HCT116 (cell line): ENCODE results near the gene OR51B5.

ENCODE experiments used
- CTCF ChIP-seq, 3 experiments: fragments of 200-600 bp in 1 of 3; sonication (generic) in 1 of 3; IDR thresholded peaks in 2 of 3; conservative IDR thresholded peaks in 1 of 3; 2 replicates each; pipeline ENCODE4 v1.5.1; 2012 to 2017; ENCODE audit warnings: low read depth in 2 of 3, low read length in 2 of 3, antibody characterized with exemption in 1 of 3, borderline replicate concordance in 1 of 3, control low read depth in 1 of 3, mild to moderate bottlenecking in 1 of 3, mixed read lengths in 1 of 3, mixed run types in 1 of 3, moderate library complexity in 1 of 3; ENCODE audit not compliant: insufficient read depth in 1 of 3
- EGR1 ChIP-seq: IDR thresholded peaks from 2 replicates; pipeline ENCODE4 v1.6.1; 2012; ENCODE audit warnings: low read depth
- EZH2 ChIP-seq: fragments of 200-600 bp; sonication (generic); IDR thresholded peaks from 2 replicates; pipeline ENCODE4 v1.6.1; 2017; ENCODE audit warnings: antibody characterized with exemption, mixed run types
- EZH2phosphoT487 ChIP-seq: fragments of 200-600 bp; IDR thresholded peaks from 2 replicates; pipeline ENCODE4 v1.6.1; 2018; ENCODE audit warnings: antibody characterized with exemption, borderline replicate concordance
- POLR2A ChIP-seq: IDR thresholded peaks from 2 replicates; pipeline ENCODE4 v1.7.0; 2011; ENCODE audit warnings: borderline replicate concordance; ENCODE audit not compliant: insufficient read depth, insufficient read length; ENCODE audit errors: extremely low read depth
- POLR2AphosphoS5 ChIP-seq: IDR thresholded peaks from 2 replicates; pipeline ENCODE4 v1.6.1; 2011; ENCODE audit warnings: mild to moderate bottlenecking, low read depth, low read length, moderate library complexity
- SP1 ChIP-seq: IDR thresholded peaks from 2 replicates; pipeline ENCODE4 v1.6.1; 2012; ENCODE audit warnings: low read depth
- YY1 ChIP-seq: IDR thresholded peaks from 2 replicates; pipeline ENCODE4 v1.6.1; 2011; ENCODE audit warnings: low read length, low read depth, moderate library complexity, mild to moderate bottlenecking; ENCODE audit not compliant: insufficient replicate concordance; ENCODE audit errors: extremely low read depth
- ZNF274 ChIP-seq: fragments of 200-500 bp; sonication (Bioruptor generic); IDR thresholded peaks from 2 replicates; pipeline ENCODE4 v1.6.1; 2014; ENCODE audit warnings: mild to moderate bottlenecking, low read depth, low read length, inconsistent platforms

GRCh38 chr11:5324197-5324596, 19.1 kb downstream of the OR51B5 start, which contains the start of gene OR51B2:
- TF ChIP-seq SP1: no peak
- no peak for TF ChIP-seq CTCF (IDR thresholded peaks at IDR 0.05 in 2 of 3, conservative IDR thresholded peaks at IDR 0.05 in 1 of 3; ENCODE audit: borderline replicate concordance in 1 of 3, insufficient read depth in 1 of 3, low read depth in 2 of 3, low read length in 2 of 3)
- no peak for TF ChIP-seq EZH2phosphoT487
- TF ChIP-seq ZNF274: no peak
- no peak for TF ChIP-seq POLR2A
- TF ChIP-seq EGR1: no peak
- TF ChIP-seq POLR2AphosphoS5: no peak
- TF ChIP-seq YY1: no peak
- no peak for TF ChIP-seq EZH2
